Activated T-helper 1 cell treated with anti-CD3 and anti-CD28 coated beads, Interleukin-2, amount 50 U/mL, for 16 hours (primary cell): ENCODE data around the gene UBXN10.

Experiments
- DNase-seq, 2 donors: peaks; one replicate each; pipeline ENCODE4 v3.0.0-alpha.2; 2020; ENCODE audit warnings: low read depth in 1 of 2, low spot score in 1 of 2

The UBXN10 gene

DNA sequence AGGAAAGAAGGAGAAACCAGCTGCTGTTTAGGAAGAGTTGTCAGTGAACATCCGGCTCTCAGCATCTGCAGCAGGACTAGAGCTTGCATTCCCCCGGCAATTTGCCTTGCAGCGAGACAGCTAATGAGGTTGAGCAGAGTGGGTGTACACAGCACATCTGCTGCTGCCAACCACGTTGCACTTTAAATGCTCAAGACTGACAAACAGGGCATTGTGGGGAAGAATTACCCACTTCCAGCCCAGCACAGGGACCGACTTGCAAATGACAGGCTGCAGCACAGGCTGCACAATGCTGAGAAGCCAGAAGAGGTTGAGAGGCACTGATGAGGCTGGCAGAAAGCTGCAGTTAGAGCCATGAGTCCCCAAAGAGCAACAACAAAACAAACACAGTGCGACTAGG lies 48.0 kb downstream of the UBXN10 start:
- DNase-seq: no peak

DNA sequence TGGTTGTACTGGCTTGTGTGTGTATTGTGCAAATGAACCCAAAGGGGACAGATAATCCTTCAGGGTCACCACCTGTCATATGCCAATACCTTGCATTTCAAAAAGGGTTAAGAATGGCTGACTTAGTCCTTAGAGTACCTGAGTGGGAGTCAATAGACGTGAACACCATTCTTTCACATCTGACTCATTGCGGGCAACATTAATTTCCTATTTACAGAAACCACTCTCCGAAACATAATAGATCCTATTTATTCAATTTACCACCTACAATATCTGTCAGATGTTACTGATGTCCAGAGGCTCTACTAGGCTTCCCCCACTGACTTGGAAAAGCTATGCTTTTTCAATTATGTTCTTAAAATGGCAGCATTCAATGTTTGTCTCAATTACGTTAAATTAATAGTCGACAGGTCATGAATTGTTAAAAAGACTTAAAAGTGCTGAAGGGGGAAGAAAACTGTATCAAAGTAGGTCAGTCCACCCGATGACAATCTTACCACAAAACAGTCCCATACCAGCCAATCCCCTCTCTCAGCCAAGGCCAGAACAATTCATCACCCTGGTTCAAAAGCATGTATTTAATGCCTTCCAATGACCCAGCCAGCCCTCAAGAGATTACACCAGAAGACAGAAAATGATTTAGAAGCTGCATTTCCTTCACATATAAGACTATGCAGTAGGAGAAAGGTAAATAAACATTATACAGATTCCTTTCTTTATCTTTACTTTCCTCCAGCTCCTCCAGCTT lies 49.1 kb downstream of the UBXN10 start:
- no peak for DNase-seq

DNA sequence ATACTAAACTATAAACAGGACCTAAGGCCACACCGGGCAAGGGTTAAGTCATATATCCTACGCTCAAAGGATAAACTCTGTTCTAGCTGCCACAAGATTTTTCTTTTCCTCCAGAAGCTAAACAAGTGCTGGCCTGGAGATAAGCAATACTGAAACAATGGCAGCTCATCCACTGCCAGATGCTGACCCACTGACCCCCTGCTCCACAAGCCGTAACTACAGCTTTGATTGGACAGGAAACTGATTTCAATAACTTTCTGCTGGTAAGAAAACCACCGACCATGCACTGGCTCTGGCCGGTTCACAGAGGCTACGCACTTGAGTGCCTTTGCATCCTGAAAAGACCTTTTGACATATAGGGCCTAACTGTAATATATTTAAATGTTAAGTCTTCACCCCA lies 51.8 kb downstream of the UBXN10 start:
- DNase-seq: no peak

DNA sequence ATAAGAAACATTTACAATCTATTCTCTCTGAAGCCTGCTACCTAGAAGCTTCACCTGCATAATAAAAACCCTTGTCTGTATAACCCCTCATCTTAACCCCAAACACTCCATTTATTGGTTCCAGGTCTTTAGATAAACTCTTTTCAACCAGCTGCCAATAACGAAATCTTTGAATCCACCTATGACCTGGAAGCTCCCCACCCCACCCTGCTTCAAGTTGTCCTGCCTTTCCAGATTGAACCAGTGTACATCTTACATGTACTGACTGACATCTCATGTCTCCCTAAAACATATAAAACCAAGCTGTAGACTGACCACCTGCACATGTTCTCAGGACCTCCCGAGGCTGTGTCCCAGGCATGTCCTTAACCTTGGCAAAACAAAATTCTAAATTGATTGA lies 54.1 kb downstream of the UBXN10 start:
- DNase-seq: no peak

DNA sequence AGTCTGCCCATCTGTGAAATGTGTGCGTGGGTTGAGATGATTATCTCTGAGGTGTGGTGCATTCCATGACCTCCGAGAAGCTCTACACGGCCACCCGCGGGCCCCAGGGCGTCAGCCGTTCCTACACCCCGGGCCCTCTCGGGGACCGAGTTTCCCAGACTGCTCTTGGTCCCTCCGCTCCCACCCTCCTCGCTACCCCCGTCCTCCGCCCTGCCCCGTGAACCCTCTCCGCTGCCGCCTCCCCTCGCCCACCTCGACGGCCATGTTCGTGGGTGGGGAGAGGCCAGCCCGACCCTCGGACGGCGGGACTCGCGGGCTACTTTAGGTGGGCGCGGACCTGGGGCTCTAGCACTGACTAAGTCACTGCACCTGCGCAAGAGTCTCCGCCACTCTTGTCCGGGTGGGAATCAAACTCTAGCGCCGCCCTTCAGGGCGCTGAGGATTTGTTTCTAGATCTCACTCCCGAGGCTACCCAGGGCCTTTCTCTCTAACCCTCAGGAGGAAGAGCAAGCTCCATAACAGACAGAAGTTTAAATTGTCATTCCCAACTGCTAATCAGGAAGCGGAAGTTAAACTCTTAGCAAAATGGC lies 57.1 kb downstream of the UBXN10 start:
- no peak for DNase-seq
